ENCODE results near the gene TMIGD2.
"Not testable (repeated sequence)": the region's sequence is repeated elsewhere in the genome, so short reads cannot be mapped to it uniquely, and the experiment has no call there.

Gene TMIGD2

GRCh38 chr19:4295972-4296771 is 6.0 kb downstream of the TMIGD2 start:
- peak; percentile 64 for DNase-seq

GRCh38 chr19:4294389-4294788 is 7.8 kb downstream of the TMIGD2 start:
- no peak for DNase-seq

- DNase-seq = no peak
Measured at GRCh38 chr19:4292515-4292914, 9.7 kb downstream of the TMIGD2 start.

- no peak for DNase-seq
Measured at GRCh38 chr19:4291184-4291732, 10.9 kb downstream of the TMIGD2 start.

GRCh38 chr19:4288091-4288777 is 14.0 kb downstream of the TMIGD2 start:
- no peak for DNase-seq

GRCh38 chr19:4286141-4286540 is 16.0 kb downstream of the TMIGD2 start:
- not testable (repeated sequence) for DNase-seq

- DNase-seq = no peak
Measured at GRCh38 chr19:4284974-4285373, 17.2 kb downstream of the TMIGD2 start.

GRCh38 chr19:4284176-4284958 is 17.8 kb downstream of the TMIGD2 start:
- no peak for DNase-seq

- DNase-seq = peak; percentile 29
Measured at GRCh38 chr19:4279530-4280422, 22.4 kb downstream of the TMIGD2 start.

GRCh38 chr19:4279267-4279529 is 23.0 kb downstream of the TMIGD2 start:
- peak; percentile 60 for DNase-seq

- DNase-seq = peak; percentile 60
Measured at GRCh38 chr19:4278419-4279266, 23.5 kb downstream of the TMIGD2 start, which contains the start of gene SHD. TSS of gene SHD (plus strand) at chr19:4279266. CDS start at chr19:4280064, 798 bp downstream.

- DNase-seq = no peak
Measured at GRCh38 chr19:4278010-4278409, 24.2 kb downstream of the TMIGD2 start.

- DNase-seq = peak; percentile 18
Measured at GRCh38 chr19:4277191-4277696, 24.9 kb downstream of the TMIGD2 start.

- not testable (repeated sequence) for DNase-seq
Measured at GRCh38 chr19:4274321-4274686, 27.9 kb downstream of the TMIGD2 start.

- no peak for DNase-seq
Measured at GRCh38 chr19:4272894-4273293, 29.3 kb downstream of the TMIGD2 start.

- no peak for DNase-seq
Measured at GRCh38 chr19:4268816-4269430, 33.3 kb downstream of the TMIGD2 start.

GRCh38 chr19:4267901-4268815 is 34.0 kb downstream of the TMIGD2 start:
- no peak for DNase-seq

- peak; percentile 9 for DNase-seq
Measured at GRCh38 chr19:4267101-4267900, 34.9 kb downstream of the TMIGD2 start.
